GM23248 (cell line): ENCODE measurements around the gene C14orf119.

Experiments used
- EZH2 ChIP-seq: fragments of 200-600 bp; sonication (generic); IDR thresholded peaks from 2 replicates; pipeline ENCODE4 v1.6.1; 2018; ENCODE audit warnings: antibody characterized with exemption, mild to moderate bottlenecking; ENCODE audit not compliant: insufficient read depth, poor library complexity, severe bottlenecking
- EZH2phosphoT487 ChIP-seq: fragments of 200-600 bp; sonication (generic); IDR thresholded peaks from 2 replicates; pipeline ENCODE4 v1.6.1; 2018; ENCODE audit warnings: antibody characterized with exemption, moderate library complexity, mild to moderate bottlenecking, low read depth; ENCODE audit not compliant: insufficient read depth

DNA sequence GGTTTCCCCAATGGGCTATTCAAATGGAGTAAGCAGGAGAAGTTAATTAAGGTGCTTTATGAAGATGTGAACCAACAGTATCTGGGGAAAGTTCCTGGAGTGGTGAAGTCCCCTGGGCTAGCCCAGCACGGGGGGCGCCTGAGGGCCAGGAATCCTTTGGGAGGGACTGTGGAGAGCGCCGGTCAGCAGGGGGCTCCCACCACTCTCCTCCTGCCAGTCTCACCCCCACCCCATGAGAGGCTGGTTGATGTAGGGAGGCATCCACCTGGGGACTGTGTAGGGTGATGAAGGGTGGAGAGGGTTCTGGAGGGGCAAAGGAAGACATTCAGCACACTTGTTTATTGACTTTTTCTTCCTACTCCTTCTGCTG, 19.3 kb downstream of the C14orf119 start:
- TF ChIP-seq EZH2phosphoT487 (no peak), EZH2 (no peak)
